GM08714 (cell line): ENCODE data around the gene ZNF888.
A peak's percentile ranks its signal among the peaks of the same experiment; 100 is the strongest.
"Not testable (repeated sequence)": the region's sequence is repeated elsewhere in the genome, so short reads cannot be mapped to it uniquely, and the experiment has no call there.

Source experiments
- H3K4me3 ChIP-seq: fragments of 200-500 bp; sonication (Bioruptor generic); 2 replicates; pipeline ENCODE4 v1.5.1; 2014; ENCODE audit warnings: mild to moderate bottlenecking, low read length, inconsistent platforms
- ZNF274 ChIP-seq: IDR thresholded peaks from 2 replicates; pipeline ENCODE4 v1.6.1; 2012; ENCODE audit warnings: mild to moderate bottlenecking, low read depth, low read length

ZNF888 gene

GRCh38 chr19:52923778-52924593, 758 bp upstream of the ZNF888 start:
- no peak for TF ChIP-seq ZNF274
- H3K4me3 ChIP-seq = peak overlapping the region; percentile 95; the same call in 1 of the 2 replicates

- no peak for TF ChIP-seq ZNF274
- H3K4me3 ChIP-seq = no peak overlapping the region
These were observed 5.7 kb downstream of the ZNF888 start for GRCh38 chr19:52917531-52917930.

DNA sequence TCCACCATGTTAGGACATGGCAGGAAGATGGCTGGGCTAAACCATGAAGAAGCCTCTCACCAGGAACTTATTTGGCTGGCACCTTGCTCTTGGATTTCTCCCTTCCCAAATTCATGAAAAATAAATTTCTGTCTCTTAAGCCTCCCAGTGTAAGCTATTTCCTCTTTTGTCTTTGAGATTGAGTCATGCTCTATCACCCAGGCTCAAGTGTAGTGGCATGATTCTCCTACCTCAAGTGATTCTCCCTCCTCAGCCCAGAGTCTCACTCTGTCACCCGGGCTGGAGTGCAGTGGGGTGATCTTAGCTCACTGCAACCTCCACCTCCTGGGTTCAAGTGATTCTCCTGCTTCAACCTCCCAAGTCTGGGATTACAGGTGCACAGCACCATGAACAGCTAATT, 12.6 kb downstream of the ZNF888 start:
- H3K4me3 ChIP-seq = no peak overlapping the region
- no peak for TF ChIP-seq ZNF274

GRCh38 chr19:52904052-52904780, 19.0 kb downstream of the ZNF888 start:
- H3K4me3 ChIP-seq = not testable (repeated sequence)

DNA sequence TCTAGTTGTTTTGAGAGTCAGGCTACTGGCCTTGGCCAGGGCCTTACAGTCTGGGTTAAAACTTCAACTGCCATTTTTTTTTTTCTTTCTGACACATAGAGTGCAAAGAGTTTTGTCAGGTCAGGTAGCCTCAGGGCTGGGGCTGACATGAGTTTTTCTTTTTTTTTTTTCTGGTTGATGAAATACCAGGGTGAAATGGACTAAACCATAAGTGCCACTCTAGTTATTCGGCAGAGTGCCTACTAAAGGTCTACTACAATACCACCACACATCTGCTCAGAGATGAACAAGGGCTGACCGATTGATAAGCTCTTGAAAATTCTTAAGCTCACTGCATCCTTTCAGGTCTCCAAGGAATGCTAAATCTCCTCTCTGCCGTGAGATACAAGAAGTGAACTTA, 21.4 kb downstream of the ZNF888 start:
- H3K4me3 ChIP-seq = no peak overlapping the region
- TF ChIP-seq ZNF274 = no peak

GRCh38 chr19:52898596-52898995, 24.6 kb downstream of the ZNF888 start:
- not testable (repeated sequence) for H3K4me3 ChIP-seq

- TF ChIP-seq ZNF274 = no peak
- peak overlapping the region; percentile 7; the same call in 1 of the 2 replicates for H3K4me3 ChIP-seq
These were observed 25.1 kb downstream of the ZNF888 start for GRCh38 chr19:52898101-52898500.

- no peak for TF ChIP-seq ZNF274
- H3K4me3 ChIP-seq = peak within 1 kb of the TSS; percentile 54; the same call in 1 of the 2 replicates
These were observed 25.9 kb downstream of the ZNF888 start, which contains the start of gene ZNF320 for GRCh38 chr19:52897138-52897935. ZNF320 (minus strand) TSS chr19:52897635; CDS start chr19:52890255, 7,380 bp downstream.

DNA sequence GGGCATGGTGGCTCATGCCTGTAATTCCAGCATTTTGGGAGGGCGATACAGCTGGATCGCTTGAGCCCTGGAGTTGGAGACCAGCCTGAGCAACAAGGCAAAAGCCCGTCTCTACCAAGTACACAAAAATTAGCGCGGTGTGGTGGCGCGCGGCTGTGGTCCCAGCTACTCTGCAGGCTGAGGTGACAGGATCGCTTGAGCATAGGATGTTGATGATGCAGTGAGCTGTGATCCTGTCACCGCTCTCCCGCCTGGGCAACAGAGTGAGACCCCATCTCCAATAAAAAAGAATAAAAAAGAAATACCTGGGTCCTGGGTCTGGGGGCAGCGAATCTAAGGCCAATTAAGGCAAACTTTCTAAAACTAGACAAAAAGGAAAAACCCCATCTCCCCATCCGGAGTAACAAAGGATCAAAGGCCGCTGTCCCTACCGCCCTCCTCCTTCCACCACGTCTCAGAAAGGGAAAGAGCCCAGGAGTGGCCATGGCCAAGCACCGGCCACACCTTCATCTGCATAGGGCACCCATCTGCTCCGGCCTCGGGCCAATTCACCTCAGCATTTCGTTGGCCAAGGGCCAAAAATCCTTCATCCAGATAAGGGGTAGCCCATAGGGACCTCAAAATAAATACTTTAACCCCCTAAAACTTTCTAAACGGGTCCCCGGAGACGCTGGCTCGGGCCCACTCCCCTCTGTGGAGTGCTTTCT, 26.6 kb downstream of the ZNF888 start:
- H3K4me3 ChIP-seq = peak overlapping the region; percentile 54; the same call in 1 of the 2 replicates
- TF ChIP-seq ZNF274 = no peak

- no peak for TF ChIP-seq ZNF274
These were observed 31.9 kb downstream of the ZNF888 start for GRCh38 chr19:52891336-52891735.

DNA sequence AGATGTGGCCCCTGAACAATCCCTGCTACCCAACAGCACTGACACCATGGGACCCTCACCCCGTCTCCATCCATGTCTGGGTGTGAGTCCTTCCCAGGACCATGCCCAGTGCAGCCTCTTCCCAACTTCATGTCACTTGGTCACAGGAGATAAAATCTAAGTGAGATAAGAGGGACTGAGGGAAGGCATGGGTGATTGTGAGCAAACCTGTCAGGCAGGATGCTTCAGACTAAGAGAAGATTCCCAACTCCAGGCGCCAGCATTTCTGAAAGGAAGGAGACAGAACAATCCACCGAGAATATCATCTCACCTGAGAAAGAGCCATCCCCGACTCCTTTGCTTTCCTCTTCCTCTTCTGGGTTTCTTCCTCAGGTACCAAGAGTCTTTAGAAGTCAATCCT, 33.3 kb downstream of the ZNF888 start:
- TF ChIP-seq ZNF274 = no peak
- no peak overlapping the region for H3K4me3 ChIP-seq

More at GRCh38 chr19:52891336-52891735, 31.9 kb downstream of the ZNF888 start:
- H3K4me3 ChIP-seq = no peak overlapping the region

DNA sequence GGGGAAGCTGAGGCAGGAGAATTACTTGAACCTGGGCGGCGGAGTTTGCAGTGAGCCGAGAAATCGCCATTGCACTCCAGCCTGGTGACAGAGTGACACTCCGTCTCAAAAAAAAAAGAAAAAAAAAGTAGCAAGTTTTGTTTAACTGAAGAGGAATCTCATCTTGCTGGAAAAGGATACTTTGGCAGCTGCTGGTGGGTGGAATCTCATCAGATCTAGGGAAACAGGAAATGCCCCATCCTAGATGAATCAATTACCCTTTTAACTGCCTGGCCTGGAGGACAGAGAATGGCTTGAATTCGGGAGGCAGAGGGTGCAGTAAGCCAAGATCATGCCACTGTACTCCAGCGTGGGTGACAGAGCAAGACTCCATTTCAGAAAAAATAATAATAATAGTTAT, 34.2 kb downstream of the ZNF888 start:
- no peak for TF ChIP-seq ZNF274

GRCh38 chr19:52880895-52881389, 42.3 kb downstream of the ZNF888 start:
- peak; percentile 67 for TF ChIP-seq ZNF274
- no peak overlapping the region for H3K4me3 ChIP-seq

More for the DNA sequence above, 34.2 kb downstream of the ZNF888 start:
- H3K4me3 ChIP-seq = no peak overlapping the region

GRCh38 chr19:52872996-52873395, 50.2 kb downstream of the ZNF888 start:
- not testable (repeated sequence) for H3K4me3 ChIP-seq
